ENCODE measurements around the gene API5. TPM values are rescaled to one million over a fixed set of nuclear protein-coding genes. Genes with fewer than 3 reads are reported as not detected.

API5 gene
- total and polyA plus RNA-seq, 10 of the 15 experiments (the other 5 are each of a cell fraction or from before 2014, with no cell fraction given), result 52.0 to 193 (median 106) TPM

DNA sequence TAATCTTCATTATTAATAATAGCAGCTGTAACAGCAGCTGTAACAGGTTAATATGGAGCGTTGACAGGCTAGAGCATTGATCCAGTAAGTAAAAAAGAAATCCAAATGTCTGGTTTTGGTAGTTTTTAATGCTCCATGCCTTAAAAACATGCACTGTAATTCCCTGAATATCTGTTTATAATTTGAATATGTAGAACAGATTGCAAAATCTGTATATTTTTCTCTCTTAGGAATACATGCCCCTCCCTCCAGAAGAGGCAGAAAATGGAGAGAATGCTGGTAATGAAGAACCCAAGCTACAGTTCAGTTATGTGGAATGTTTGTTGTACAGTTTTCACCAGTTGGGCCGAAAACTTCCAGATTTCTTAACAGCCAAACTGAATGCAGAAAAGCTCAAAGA lies 16.7 kb downstream of the API5 start:
- Histone ChIP-seq H3K79me2 (ENCODE audit: control insufficient read depth, insufficient read depth, low read length) (no peaks in the 10 kb centered on the region), H2AFZ (ENCODE audit: control insufficient read depth, low read depth, low read length) (no peak overlapping the region), H4K20me1 (ENCODE audit: control insufficient read depth, insufficient read depth) (no peaks in the 10 kb centered on the region), H3K9me3 (replicated peaks; ENCODE audit: control insufficient read depth, insufficient read depth, low read length) (no peaks in the 10 kb centered on the region), H3K9ac (ENCODE audit: control insufficient read depth, insufficient read depth, low read length) (no peak overlapping the region), H3K4me2 (ENCODE audit: control insufficient read depth, insufficient read depth) (no peak overlapping the region), H3K4me3 (no peak overlapping the region), H3K27me3 (replicated peaks in 1 of 2; ENCODE audit: control insufficient read depth in 2 of 2, insufficient read depth in 2 of 2, low read length in 1 of 2) (no peaks in the 10 kb centered on the region), H3K4me1 (ENCODE audit: control insufficient read depth, insufficient read depth, low read length) (no peaks in the 10 kb centered on the region), H3K27ac (ENCODE audit: control insufficient read depth, insufficient read depth) (no peak overlapping the region), H3K36me3 (ENCODE audit: control insufficient read depth in 2 of 2, insufficient read depth in 2 of 2, low read length in 1 of 2) (peaks cover 8 to 26% of the 10 kb centered on the region in 2 experiments)
- DNase-seq (ENCODE audit: low read depth, low spot score) (no peak), FAIRE-seq (no peak), ATAC-seq (no peak)
- POLR2A ChIA-PET, result interaction anchor here (0.6 kb wide), 1 partner anchor 17 kb away, joined by 5 read pairs; the partner anchor contains the start of gene API5
- WGBS (ENCODE audit: insufficient coverage, insufficient replicate concordance, low lambda C conversion rate, missing lambda C conversion rate), result 100% methylated on average over 2 of the region's 2 CpGs
- RAD21 ChIA-PET (ENCODE audit: unreplicated experiment), result interaction anchor here (0.6 kb wide), 1 partner anchor 524 kb away, joined by 4 read pairs; no protein-coding TSS in a partner anchor
- intact Hi-C loops (cut with micrococcal nuclease; ENCODE audit: unreplicated experiment) (no loop called here), in situ Hi-C loops (cut with MboI) (no loop called here)
- SMC1A ChIA-PET (ENCODE audit: uncharacterized antibody, unreplicated experiment), result interaction anchor here (2.4 kb wide), 1 partner anchor 20 kb away, joined by 6 read pairs; no protein-coding TSS in a partner anchor
- CTCF ChIA-PET, result interaction anchor here (1.2 to 1.5 kb wide), 4 partner anchors 12 to 49 kb away, joined by 3 to 4 read pairs (median 3); no protein-coding TSS in a partner anchor
- BruUV-seq (replicated peaks), result no TSS peak
- TF ChIP-seq, protein P1, sequence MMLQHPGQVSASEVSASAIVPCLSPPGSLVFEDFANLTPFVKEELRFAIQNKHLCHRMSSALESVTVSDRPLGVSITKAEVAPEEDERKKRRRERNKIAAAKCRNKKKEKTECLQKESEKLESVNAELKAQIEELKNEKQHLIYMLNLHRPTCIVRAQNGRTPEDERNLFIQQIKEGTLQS (IDR thresholded peaks at IDR 0.05; ENCODE audit: borderline replicate concordance, extremely low read depth, low read depth, low read length), result no peak
- no peak for TF ChIP-seq IKZF1 (conservative IDR thresholded peaks at IDR 0.05)
- TF ChIP-seq SUZ12 (IDR thresholded peaks at IDR 0.05; ENCODE audit: unreplicated experiment), result no peak
- no peak for TF ChIP-seq USF2 (IDR thresholded peaks at IDR 0.05; ENCODE audit: borderline replicate concordance, low read depth, low read length)
- TF ChIP-seq ZBTB11 (CRISPR knock-in tag; IDR thresholded peaks at IDR 0.05), result no peak
- TF ChIP-seq EP300 (IDR thresholded peaks at IDR 0.05; ENCODE audit: borderline replicate concordance in 1 of 2, control insufficient read depth in 1 of 2, low read depth in 2 of 2, low read length in 2 of 2), result no peak
- TF ChIP-seq SIX5 (IDR thresholded peaks at IDR 0.05; ENCODE audit: low read depth, low read length, severe bottlenecking), result no peak
- no peak for TF ChIP-seq CHD2 (IDR thresholded peaks at IDR 0.05; ENCODE audit: borderline replicate concordance, low read depth, low read length)
- TF ChIP-seq, protein P2, sequence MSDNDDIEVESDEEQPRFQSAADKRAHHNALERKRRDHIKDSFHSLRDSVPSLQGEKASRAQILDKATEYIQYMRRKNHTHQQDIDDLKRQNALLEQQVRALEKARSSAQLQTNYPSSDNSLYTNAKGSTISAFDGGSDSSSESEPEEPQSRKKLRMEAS (IDR thresholded peaks at IDR 0.05; ENCODE audit: low read depth, low read length), result no peak
- TF ChIP-seq CHD4 (IDR thresholded peaks at IDR 0.05), result no peak
- TF ChIP-seq, protein P3, sequence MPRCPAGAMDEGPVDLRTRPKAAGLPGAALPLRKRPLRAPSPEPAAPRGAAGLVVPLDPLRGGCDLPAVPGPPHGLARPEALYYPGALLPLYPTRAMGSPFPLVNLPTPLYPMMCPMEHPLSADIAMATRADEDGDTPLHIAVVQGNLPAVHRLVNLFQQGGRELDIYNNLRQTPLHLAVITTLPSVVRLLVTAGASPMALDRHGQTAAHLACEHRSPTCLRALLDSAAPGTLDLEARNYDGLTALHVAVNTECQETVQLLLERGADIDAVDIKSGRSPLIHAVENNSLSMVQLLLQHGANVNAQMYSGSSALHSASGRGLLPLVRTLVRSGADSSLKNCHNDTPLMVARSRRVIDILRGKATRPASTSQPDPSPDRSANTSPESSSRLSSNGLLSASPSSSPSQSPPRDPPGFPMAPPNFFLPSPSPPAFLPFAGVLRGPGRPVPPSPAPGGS (IDR thresholded peaks at IDR 0.05; ENCODE audit: borderline replicate concordance, insufficient read depth, low read depth, low read length, poor library complexity, severe bottlenecking), result no peak
- TF ChIP-seq SMC3 (IDR thresholded peaks at IDR 0.05; ENCODE audit: borderline replicate concordance, low read length), result no peak
- no peak for TF ChIP-seq PAX8 (IDR thresholded peaks at IDR 0.05)
- TF ChIP-seq JUND (IDR thresholded peaks at IDR 0.05; ENCODE audit: low read depth, low read length), result no peak
- no peak for TF ChIP-seq ZNF207 (IDR thresholded peaks at IDR 0.05; ENCODE audit: borderline replicate concordance)
- no peak for TF ChIP-seq RBBP5 (conservative IDR thresholded peaks at IDR 0.05)
